Activated T-helper 2 cell treated with anti-CD3 and anti-CD28 coated beads, Interferon-gamma antibody, Interleukin-2, Interleukin-4, amounts not matched to agents 10 μg/mL and 5 μg/mL and 100 μg/mL, durations not matched to agents 14 hours and 24 hours and 36 hours (primary cell): Measurements from ENCODE around the gene NSFL1C. TPM values are rescaled to one million over a fixed set of nuclear protein-coding genes. Genes with fewer than 3 reads are reported as not detected.
"Not testable (repeated sequence)": the region's sequence is repeated elsewhere in the genome, so short reads cannot be mapped to it uniquely, and the experiment has no call there.

Experiments
- DNase-seq: peaks from one replicate; pipeline ENCODE4 v3.0.0; 2021; ENCODE audit warnings: low spot score
- H3K27ac Mint-ChIP-seq: one replicate; pipeline ENCODE4 v1.8.0; 2021; ENCODE audit warnings: mixed read lengths
- H3K27me3 Mint-ChIP-seq: one replicate; pipeline ENCODE4 v1.8.0; 2021; ENCODE audit warnings: low read depth, mixed read lengths
- H3K36me3 Mint-ChIP-seq: one replicate; pipeline ENCODE4 v1.8.0; 2021; ENCODE audit warnings: low read depth, mixed read lengths
- H3K4me1 Mint-ChIP-seq: one replicate; pipeline ENCODE4 v1.8.0; 2021; ENCODE audit warnings: low read depth, mixed read lengths
- H3K4me3 Mint-ChIP-seq: one replicate; pipeline ENCODE4 v1.8.0; 2021; ENCODE audit warnings: low read depth, mild to moderate bottlenecking, moderate library complexity, mixed read lengths
- H3K9me3 Mint-ChIP-seq: one replicate; pipeline ENCODE4 v1.8.0; 2021; ENCODE audit warnings: mixed read lengths
- intact Hi-C: fragments of 100-400 bp; cut with micrococcal nuclease; formaldehyde crosslinking; loops from one replicate; pipeline ENCODE4 v1.15.1; 2023
- total RNA-seq: library from RNA; stranded (reverse); gene quantifications from 2 replicates; pipeline ENCODE4 v1.2.3, GENCODE V29; 2022

The NSFL1C gene
- total RNA-seq, result 108 TPM in 2 replicates

- DNase-seq, result peak; percentile 97
- Mint-ChIP-seq H3K9me3 (no peaks in the 10 kb centered on the region), H3K4me1 (peaks cover 39% of the 10 kb centered on the region), H3K4me3 (peak within 1 kb of the TSS; percentile 85), H3K27me3 (peaks cover 16% of the 10 kb centered on the region), H3K27ac (peak within 1 kb of the TSS; percentile 79), H3K36me3 (peaks cover 29% of the 10 kb centered on the region)
- intact Hi-C loops, result loop anchor here (1.0 to 10.0 kb wide), 2 partner anchors 252 to 348 kb away; partner anchors contain the start of gene PSMF1
Measured at GRCh38 chr20:1466211-1467081, at the start of gene NSFL1C. Gene NSFL1C, minus strand, starts transcription at chr20:1466849. Its CDS starts 25 bp downstream, at chr20:1466824.

GRCh38 chr20:1513801-1514200, 47.2 kb upstream of the NSFL1C start:
- intact Hi-C loops, result no loop called here
- DNase-seq, result no peak
- H3K4me1 Mint-ChIP-seq, result no peaks in the 10 kb centered on the region
- peaks cover 17% of the 10 kb centered on the region for H3K9me3 Mint-ChIP-seq
- H3K27ac Mint-ChIP-seq, result no peak overlapping the region
- no peak overlapping the region for H3K4me3 Mint-ChIP-seq
- peaks cover 27% of the 10 kb centered on the region for H3K27me3 Mint-ChIP-seq
- H3K36me3 Mint-ChIP-seq, result no peaks in the 10 kb centered on the region

GRCh38 chr20:1509237-1509636, 42.6 kb upstream of the NSFL1C start:
- H3K4me1 Mint-ChIP-seq, result no peaks in the 10 kb centered on the region
- no peak for DNase-seq
- H3K36me3 Mint-ChIP-seq, result no peaks in the 10 kb centered on the region
- H3K4me3 Mint-ChIP-seq, result no peak overlapping the region
- intact Hi-C loops, result loop anchor here (1.0 kb wide), 2 partner anchors 225 to 268 kb away; no protein-coding TSS in a partner anchor
- peaks cover 45% of the 10 kb centered on the region for H3K27me3 Mint-ChIP-seq
- no peak overlapping the region for H3K27ac Mint-ChIP-seq
- peaks cover 13% of the 10 kb centered on the region for H3K9me3 Mint-ChIP-seq

GRCh38 chr20:1508574-1508973, 41.9 kb upstream of the NSFL1C start:
- intact Hi-C loops, result no loop called here
- Mint-ChIP-seq H3K4me1 (peaks cover 1% of the 10 kb centered on the region), H3K36me3 (no peaks in the 10 kb centered on the region), H3K9me3 (peaks cover 10% of the 10 kb centered on the region), H3K27me3 (peaks cover 44% of the 10 kb centered on the region), H3K4me3 (no peak overlapping the region), H3K27ac (no peak overlapping the region)
- DNase-seq, result no peak

GRCh38 chr20:1507276-1507675, 40.6 kb upstream of the NSFL1C start:
- DNase-seq, result no peak
- H3K36me3 Mint-ChIP-seq, result no peaks in the 10 kb centered on the region
- intact Hi-C loops, result no loop called here

GRCh38 chr20:1505871-1506270, 39.2 kb upstream of the NSFL1C start:
- Mint-ChIP-seq H3K27me3 (peaks cover 49% of the 10 kb centered on the region), H3K9me3 (no peaks in the 10 kb centered on the region), H3K36me3 (no peaks in the 10 kb centered on the region), H3K27ac (no peak overlapping the region), H3K4me1 (peaks cover 3% of the 10 kb centered on the region), H3K4me3 (no peak overlapping the region)
- no peak for DNase-seq
- intact Hi-C loops, result no loop called here

More at GRCh38 chr20:1507276-1507675, 40.6 kb upstream of the NSFL1C start:
- H3K27me3 Mint-ChIP-seq, result peaks cover 52% of the 10 kb centered on the region
- H3K9me3 Mint-ChIP-seq, result no peaks in the 10 kb centered on the region
- H3K27ac Mint-ChIP-seq, result no peak overlapping the region
- no peak overlapping the region for H3K4me3 Mint-ChIP-seq
- H3K4me1 Mint-ChIP-seq, result peaks cover 3% of the 10 kb centered on the region

- Mint-ChIP-seq H3K27me3 (peaks cover 49% of the 10 kb centered on the region), H3K9me3 (no peaks in the 10 kb centered on the region)
Measured at GRCh38 chr20:1505361-1505760, 38.7 kb upstream of the NSFL1C start.

GRCh38 chr20:1503564-1504227, 37.0 kb upstream of the NSFL1C start:
- Mint-ChIP-seq H3K9me3 (no peaks in the 10 kb centered on the region), H3K4me3 (no peak overlapping the region), H3K36me3 (no peaks in the 10 kb centered on the region), H3K4me1 (peaks cover 6% of the 10 kb centered on the region), H3K27ac (no peak overlapping the region), H3K27me3 (peaks cover 49% of the 10 kb centered on the region)
- intact Hi-C loops, result no loop called here
- peak; percentile 68 for DNase-seq

More at GRCh38 chr20:1505361-1505760, 38.7 kb upstream of the NSFL1C start:
- H3K4me1 Mint-ChIP-seq, result peaks cover 6% of the 10 kb centered on the region
- H3K27ac Mint-ChIP-seq, result no peak overlapping the region
- no peak overlapping the region for H3K4me3 Mint-ChIP-seq
- H3K36me3 Mint-ChIP-seq, result no peaks in the 10 kb centered on the region
- no peak for DNase-seq
- intact Hi-C loops, result no loop called here

- intact Hi-C loops, result no loop called here
- DNase-seq, result no peak
- no peaks in the 10 kb centered on the region for H3K36me3 Mint-ChIP-seq
- H3K4me1 Mint-ChIP-seq, result peaks cover 6% of the 10 kb centered on the region
- no peak overlapping the region for H3K4me3 Mint-ChIP-seq
- no peak overlapping the region for H3K27ac Mint-ChIP-seq
- peaks cover 55% of the 10 kb centered on the region for H3K27me3 Mint-ChIP-seq
- H3K9me3 Mint-ChIP-seq, result no peaks in the 10 kb centered on the region
Measured at GRCh38 chr20:1500496-1500895, 33.8 kb upstream of the NSFL1C start.

- peaks cover 56% of the 10 kb centered on the region for H3K27me3 Mint-ChIP-seq
- intact Hi-C loops, result no loop called here
- no peak overlapping the region for H3K4me3 Mint-ChIP-seq
- no peaks in the 10 kb centered on the region for H3K36me3 Mint-ChIP-seq
- H3K4me1 Mint-ChIP-seq, result peaks cover 6% of the 10 kb centered on the region
- DNase-seq, result no peak
- no peaks in the 10 kb centered on the region for H3K9me3 Mint-ChIP-seq
- no peak overlapping the region for H3K27ac Mint-ChIP-seq
Measured at GRCh38 chr20:1499528-1500420, 33.1 kb upstream of the NSFL1C start.

GRCh38 chr20:1497371-1497770, 30.7 kb upstream of the NSFL1C start:
- H3K9me3 Mint-ChIP-seq, H3K4me3 Mint-ChIP-seq, H3K4me1 Mint-ChIP-seq, intact Hi-C loops, H3K27ac Mint-ChIP-seq, DNase-seq, H3K36me3 Mint-ChIP-seq: not testable (repeated sequence)
- H3K27me3 Mint-ChIP-seq, result peaks cover 58% of the 10 kb centered on the region

- Mint-ChIP-seq H3K27ac (no peak overlapping the region), H3K4me3 (no peak overlapping the region), H3K4me1 (peaks cover 4% of the 10 kb centered on the region), H3K27me3 (peaks cover 55% of the 10 kb centered on the region), H3K9me3 (no peaks in the 10 kb centered on the region), H3K36me3 (no peaks in the 10 kb centered on the region)
- intact Hi-C loops, result no loop called here
- DNase-seq, result no peak
Measured at GRCh38 chr20:1496930-1497329, 30.3 kb upstream of the NSFL1C start.
